ENCODE results near the gene RNF32. TPM values are rescaled to one million over a fixed set of nuclear protein-coding genes. Genes with fewer than 3 reads are reported as not detected.

Gene RNF32
- polyA plus RNA-seq, 1 donor (not counting 4 experiments of a cell fraction or from before 2014, with no cell fraction given): 0.34 TPM

DNA sequence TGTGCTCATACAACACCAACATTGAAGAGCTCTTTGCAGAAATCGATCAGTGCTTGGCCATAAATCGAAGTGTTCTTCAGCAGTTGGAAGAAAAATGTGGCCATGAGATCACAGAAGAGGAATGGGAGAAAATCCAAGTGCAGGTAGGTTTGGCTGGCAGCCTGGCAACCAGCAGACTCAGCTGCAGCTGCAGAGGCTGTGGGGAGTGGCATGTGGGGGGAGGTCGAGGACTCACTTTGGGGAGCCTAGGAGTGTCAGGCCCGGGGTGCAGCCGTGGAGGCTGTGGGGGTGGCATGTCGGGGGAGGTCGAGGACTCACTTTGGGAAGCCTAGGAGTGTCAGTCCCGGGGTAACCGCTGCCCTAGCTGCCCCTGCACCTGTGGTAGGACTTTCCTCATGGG, 35.1 kb downstream of the RNF32 start:
- H4K20me1 ChIP-seq (ENCODE audit: control insufficient read depth, extremely low read depth, insufficient read depth, low read length): no peaks in the 10 kb centered on the region
- no peaks in the 10 kb centered on the region for H3K79me2 ChIP-seq (ENCODE audit: control insufficient read depth, insufficient read depth, low read length)
- H2AFZ ChIP-seq (ENCODE audit: control insufficient read depth, low read length): no peak overlapping the region
- peaks cover 0 to 6% of the 10 kb centered on the region in 2 experiments for H3K36me3 ChIP-seq (ENCODE audit: control insufficient read depth in 2 of 2, extremely low read depth in 1 of 2, insufficient read depth in 2 of 2, low read length in 2 of 2)
- H3K4me2 ChIP-seq (ENCODE audit: control insufficient read depth, extremely low read depth, insufficient read depth, low read depth, low read length): no peak overlapping the region
- H3K9me3 ChIP-seq (ENCODE audit: control insufficient read depth, low read depth, low read length): no peaks in the 10 kb centered on the region
- H3K4me1 ChIP-seq (ENCODE audit: control insufficient read depth, extremely low read depth, insufficient read depth, low read length): no peaks in the 10 kb centered on the region
- no peak overlapping the region for H3K4me3 ChIP-seq (ENCODE audit: control insufficient read depth in 2 of 3, extremely low read depth in 1 of 3, insufficient read depth in 2 of 3, low read depth in 1 of 3, low read length in 3 of 3)
- dilution Hi-C loops (cut with MboI; ENCODE audit: extremely low pct_ligation_motif_present, low sequenced_read_pairs): loop anchor here (25.0 kb wide), 1 partner anchor 863 kb away; the partner anchor contains the start of gene SHH
- no peak for FAIRE-seq
- TF ChIP-seq, protein P1, sequence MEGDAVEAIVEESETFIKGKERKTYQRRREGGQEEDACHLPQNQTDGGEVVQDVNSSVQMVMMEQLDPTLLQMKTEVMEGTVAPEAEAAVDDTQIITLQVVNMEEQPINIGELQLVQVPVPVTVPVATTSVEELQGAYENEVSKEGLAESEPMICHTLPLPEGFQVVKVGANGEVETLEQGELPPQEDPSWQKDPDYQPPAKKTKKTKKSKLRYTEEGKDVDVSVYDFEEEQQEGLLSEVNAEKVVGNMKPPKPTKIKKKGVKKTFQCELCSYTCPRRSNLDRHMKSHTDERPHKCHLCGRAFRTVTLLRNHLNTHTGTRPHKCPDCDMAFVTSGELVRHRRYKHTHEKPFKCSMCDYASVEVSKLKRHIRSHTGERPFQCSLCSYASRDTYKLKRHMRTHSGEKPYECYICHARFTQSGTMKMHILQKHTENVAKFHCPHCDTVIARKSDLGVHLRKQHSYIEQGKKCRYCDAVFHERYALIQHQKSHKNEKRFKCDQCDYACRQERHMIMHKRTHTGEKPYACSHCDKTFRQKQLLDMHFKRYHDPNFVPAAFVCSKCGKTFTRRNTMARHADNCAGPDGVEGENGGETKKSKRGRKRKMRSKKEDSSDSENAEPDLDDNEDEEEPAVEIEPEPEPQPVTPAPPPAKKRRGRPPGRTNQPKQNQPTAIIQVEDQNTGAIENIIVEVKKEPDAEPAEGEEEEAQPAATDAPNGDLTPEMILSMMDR (optimal IDR thresholded peaks at IDR 0.05 in 1 of 3, IDR thresholded peaks at IDR 0.05 in 1 of 3, conservative IDR thresholded peaks at IDR 0.05 in 1 of 3; ENCODE audit: extremely low read depth in 1 of 3, insufficient read depth in 2 of 3, low read length in 3 of 3): no peak
- TF ChIP-seq EZH2 (IDR thresholded peaks at IDR 0.05; ENCODE audit: low read length): no peak
- H3K9me1 ChIP-seq (ENCODE audit: control insufficient read depth, extremely low read depth, insufficient read depth, low read length): no peaks in the 10 kb centered on the region
- no peaks in the 10 kb centered on the region for H3K27me3 ChIP-seq (ENCODE audit: control insufficient read depth, extremely low read depth, insufficient read depth, low read length)
- H3K9ac ChIP-seq (ENCODE audit: control insufficient read depth, extremely low read depth, insufficient read depth, low read length): no peak overlapping the region
- no peak for DNase-seq (ENCODE audit: low read depth, low spot score)
- H3K27ac ChIP-seq (ENCODE audit: control insufficient read depth, insufficient read depth, low read length): no peak overlapping the region

GRCh38 chr7:156676263-156676662, 35.7 kb downstream of the RNF32 start:
- Histone ChIP-seq H3K4me3 (ENCODE audit: control insufficient read depth in 2 of 3, extremely low read depth in 1 of 3, insufficient read depth in 2 of 3, low read depth in 1 of 3, low read length in 3 of 3) (no peak overlapping the region), H4K20me1 (ENCODE audit: control insufficient read depth, extremely low read depth, insufficient read depth, low read length) (no peaks in the 10 kb centered on the region), H3K9me1 (ENCODE audit: control insufficient read depth, extremely low read depth, insufficient read depth, low read length) (no peaks in the 10 kb centered on the region), H3K4me2 (ENCODE audit: control insufficient read depth, extremely low read depth, insufficient read depth, low read depth, low read length) (no peak overlapping the region), H3K4me1 (ENCODE audit: control insufficient read depth, extremely low read depth, insufficient read depth, low read length) (no peaks in the 10 kb centered on the region), H3K79me2 (ENCODE audit: control insufficient read depth, insufficient read depth, low read length) (no peaks in the 10 kb centered on the region), H2AFZ (ENCODE audit: control insufficient read depth, low read length) (no peak overlapping the region), H3K27me3 (ENCODE audit: control insufficient read depth, extremely low read depth, insufficient read depth, low read length) (no peaks in the 10 kb centered on the region), H3K9me3 (ENCODE audit: control insufficient read depth, low read depth, low read length) (no peaks in the 10 kb centered on the region), H3K36me3 (ENCODE audit: control insufficient read depth in 2 of 2, extremely low read depth in 1 of 2, insufficient read depth in 2 of 2, low read length in 2 of 2) (peaks cover 0 to 6% of the 10 kb centered on the region in 2 experiments), H3K9ac (ENCODE audit: control insufficient read depth, extremely low read depth, insufficient read depth, low read length) (no peak overlapping the region), H3K27ac (ENCODE audit: control insufficient read depth, insufficient read depth, low read length) (no peak overlapping the region)
- dilution Hi-C loops (cut with MboI; ENCODE audit: extremely low pct_ligation_motif_present, low sequenced_read_pairs): loop anchor here (25.0 kb wide), 1 partner anchor 864 kb away; the partner anchor contains the start of gene SHH
- TF ChIP-seq, protein P1 (optimal IDR thresholded peaks at IDR 0.05 in 1 of 3, IDR thresholded peaks at IDR 0.05 in 1 of 3, conservative IDR thresholded peaks at IDR 0.05 in 1 of 3; ENCODE audit: extremely low read depth in 1 of 3, insufficient read depth in 2 of 3, low read length in 3 of 3): no peak
- TF ChIP-seq EZH2 (IDR thresholded peaks at IDR 0.05; ENCODE audit: low read length): no peak
- DNase-seq (ENCODE audit: low read depth, low spot score) (no peak), FAIRE-seq (no peak)
